ENCODE measurements around the gene PDCD5. TPM values are rescaled to one million over a fixed set of nuclear protein-coding genes. Genes with fewer than 3 reads are reported as not detected.
A peak's percentile ranks its signal among the peaks of the same experiment; 100 is the strongest.

The PDCD5 gene
- total RNA-seq, 1 donor from 2014 or later = 159 TPM

DNA sequence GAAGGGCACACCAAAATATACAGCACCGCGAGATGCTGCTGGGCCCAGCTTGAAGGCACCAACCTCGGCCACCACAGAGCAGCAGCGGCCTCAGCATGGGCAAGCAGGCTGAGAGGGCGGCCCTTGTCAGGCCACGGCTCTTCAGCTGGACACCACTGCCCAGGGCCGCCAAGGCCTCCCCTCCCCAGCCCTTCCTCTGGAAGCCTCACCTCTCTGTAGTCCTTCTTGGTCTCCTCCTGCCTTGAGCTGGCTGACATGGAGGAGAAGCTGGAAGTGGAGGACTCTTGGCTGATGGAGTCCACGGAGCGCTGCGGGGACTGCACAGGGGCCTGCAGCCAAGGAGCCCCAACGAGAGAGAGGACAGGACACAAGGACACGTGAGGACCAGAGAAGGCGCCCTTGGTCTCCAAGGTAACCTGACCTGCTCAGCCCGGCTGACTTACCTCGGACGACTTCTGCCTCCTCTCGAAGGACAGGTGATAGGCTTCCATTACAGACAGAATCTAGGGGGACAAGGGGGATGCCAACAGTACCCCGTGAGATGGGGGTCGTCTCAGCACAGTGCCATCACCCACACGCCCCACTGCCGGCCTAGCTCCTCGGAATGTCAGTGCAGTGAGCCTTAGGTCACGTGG lies 38.2 kb downstream of the PDCD5 start:
- Mint-ChIP-seq H3K36me3 (ENCODE audit: low read depth) (peaks cover 2% of the 10 kb centered on the region), H3K27me3 (ENCODE audit: low read depth) (no peaks in the 10 kb centered on the region), H3K4me3 (no peak overlapping the region), H3K9me3 (no peaks in the 10 kb centered on the region), H3K27ac (ENCODE audit: unreplicated experiment) (no peak overlapping the region), H3K4me1 (no peaks in the 10 kb centered on the region)
- no peak for DNase-seq (ENCODE audit: low read depth, low spot score)
- TF ChIP-seq, protein P1, sequence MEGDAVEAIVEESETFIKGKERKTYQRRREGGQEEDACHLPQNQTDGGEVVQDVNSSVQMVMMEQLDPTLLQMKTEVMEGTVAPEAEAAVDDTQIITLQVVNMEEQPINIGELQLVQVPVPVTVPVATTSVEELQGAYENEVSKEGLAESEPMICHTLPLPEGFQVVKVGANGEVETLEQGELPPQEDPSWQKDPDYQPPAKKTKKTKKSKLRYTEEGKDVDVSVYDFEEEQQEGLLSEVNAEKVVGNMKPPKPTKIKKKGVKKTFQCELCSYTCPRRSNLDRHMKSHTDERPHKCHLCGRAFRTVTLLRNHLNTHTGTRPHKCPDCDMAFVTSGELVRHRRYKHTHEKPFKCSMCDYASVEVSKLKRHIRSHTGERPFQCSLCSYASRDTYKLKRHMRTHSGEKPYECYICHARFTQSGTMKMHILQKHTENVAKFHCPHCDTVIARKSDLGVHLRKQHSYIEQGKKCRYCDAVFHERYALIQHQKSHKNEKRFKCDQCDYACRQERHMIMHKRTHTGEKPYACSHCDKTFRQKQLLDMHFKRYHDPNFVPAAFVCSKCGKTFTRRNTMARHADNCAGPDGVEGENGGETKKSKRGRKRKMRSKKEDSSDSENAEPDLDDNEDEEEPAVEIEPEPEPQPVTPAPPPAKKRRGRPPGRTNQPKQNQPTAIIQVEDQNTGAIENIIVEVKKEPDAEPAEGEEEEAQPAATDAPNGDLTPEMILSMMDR (conservative IDR thresholded peaks at IDR 0.05) = no peak

DNA sequence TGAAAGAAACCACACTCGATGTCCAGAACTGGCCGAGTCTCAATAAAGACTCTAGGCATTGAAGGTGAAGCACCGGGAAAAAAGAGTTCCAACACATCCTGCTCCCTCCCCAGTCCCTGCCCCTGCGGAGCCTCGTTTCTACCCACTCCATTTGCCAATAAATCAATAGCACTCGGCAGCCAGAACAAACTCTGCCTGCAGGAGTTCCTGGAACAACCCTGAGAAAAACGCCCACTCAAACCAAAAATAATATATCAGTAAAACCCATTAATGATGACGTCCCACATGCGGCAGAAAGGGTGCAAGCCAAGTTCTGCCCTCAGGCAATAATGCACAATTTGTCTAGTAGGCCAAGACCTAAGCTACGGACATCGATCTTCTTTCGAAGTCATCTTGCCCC lies 41.0 kb downstream of the PDCD5 start:
- no peak for DNase-seq (ENCODE audit: low read depth, low spot score)
- Mint-ChIP-seq H3K4me3 (no peak overlapping the region), H3K9me3 (no peaks in the 10 kb centered on the region), H3K36me3 (ENCODE audit: low read depth) (peaks cover 5% of the 10 kb centered on the region), H3K27me3 (ENCODE audit: low read depth) (no peaks in the 10 kb centered on the region), H3K27ac (ENCODE audit: unreplicated experiment) (peak overlapping the region; percentile 57), H3K4me1 (no peaks in the 10 kb centered on the region)
- TF ChIP-seq, protein P1 (conservative IDR thresholded peaks at IDR 0.05) = no peak

DNA sequence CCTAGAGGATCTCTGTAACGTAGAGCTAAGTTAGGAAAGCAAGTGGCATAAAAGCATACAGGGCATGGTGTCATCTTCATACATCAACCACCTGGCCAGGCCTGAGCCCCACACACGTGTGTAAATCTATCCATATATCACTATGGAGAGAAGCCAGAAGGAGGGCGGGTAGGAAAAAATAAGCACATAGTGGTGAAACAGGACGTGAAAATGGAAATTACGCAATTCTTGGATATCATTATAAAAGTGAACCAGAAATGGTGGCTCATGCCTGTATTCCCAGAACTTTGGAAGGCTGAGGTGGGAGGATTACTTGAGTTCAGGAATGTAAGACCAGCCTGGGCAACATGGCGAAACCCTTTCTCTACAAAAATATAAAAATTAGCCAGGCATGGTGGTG lies 43.4 kb downstream of the PDCD5 start:
- TF ChIP-seq, protein P1 (conservative IDR thresholded peaks at IDR 0.05) = no peak
- peaks cover 2% of the 10 kb centered on the region for H3K36me3 Mint-ChIP-seq (ENCODE audit: low read depth)

DNA sequence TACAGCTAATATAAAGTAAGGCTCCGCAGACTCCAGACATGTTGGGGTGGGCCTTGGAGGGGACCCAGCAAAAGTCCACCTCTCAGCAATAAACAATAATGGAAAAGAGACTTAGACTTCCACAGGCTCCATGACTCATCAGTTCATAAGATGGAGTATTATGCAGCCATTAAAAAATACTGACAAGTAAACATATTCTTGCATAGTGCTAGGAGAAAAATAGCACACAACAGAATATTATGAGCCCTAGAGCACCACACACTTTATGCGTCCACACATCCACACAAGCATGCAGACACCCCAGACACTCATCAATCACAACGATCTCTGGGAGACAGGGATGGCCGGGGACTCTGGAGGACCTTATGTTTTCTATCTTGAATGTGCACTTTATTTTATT lies 46.0 kb downstream of the PDCD5 start:
- no peaks in the 10 kb centered on the region for H3K9me3 Mint-ChIP-seq
- TF ChIP-seq, protein P1 (conservative IDR thresholded peaks at IDR 0.05) = no peak
- H3K27me3 Mint-ChIP-seq (ENCODE audit: low read depth) = no peaks in the 10 kb centered on the region
- peaks cover 2% of the 10 kb centered on the region for H3K36me3 Mint-ChIP-seq (ENCODE audit: low read depth)
- no peak for DNase-seq (ENCODE audit: low read depth, low spot score)
- no peak overlapping the region for H3K27ac Mint-ChIP-seq (ENCODE audit: unreplicated experiment)
- no peak overlapping the region for H3K4me3 Mint-ChIP-seq
- H3K4me1 Mint-ChIP-seq = no peaks in the 10 kb centered on the region

More for the DNA sequence above, 43.4 kb downstream of the PDCD5 start:
- no peaks in the 10 kb centered on the region for H3K27me3 Mint-ChIP-seq (ENCODE audit: low read depth)
- no peak for DNase-seq (ENCODE audit: low read depth, low spot score)
- H3K4me3 Mint-ChIP-seq = no peak overlapping the region
- no peaks in the 10 kb centered on the region for H3K9me3 Mint-ChIP-seq
- H3K27ac Mint-ChIP-seq (ENCODE audit: unreplicated experiment) = peak overlapping the region; percentile 5
- H3K4me1 Mint-ChIP-seq = no peaks in the 10 kb centered on the region

DNA sequence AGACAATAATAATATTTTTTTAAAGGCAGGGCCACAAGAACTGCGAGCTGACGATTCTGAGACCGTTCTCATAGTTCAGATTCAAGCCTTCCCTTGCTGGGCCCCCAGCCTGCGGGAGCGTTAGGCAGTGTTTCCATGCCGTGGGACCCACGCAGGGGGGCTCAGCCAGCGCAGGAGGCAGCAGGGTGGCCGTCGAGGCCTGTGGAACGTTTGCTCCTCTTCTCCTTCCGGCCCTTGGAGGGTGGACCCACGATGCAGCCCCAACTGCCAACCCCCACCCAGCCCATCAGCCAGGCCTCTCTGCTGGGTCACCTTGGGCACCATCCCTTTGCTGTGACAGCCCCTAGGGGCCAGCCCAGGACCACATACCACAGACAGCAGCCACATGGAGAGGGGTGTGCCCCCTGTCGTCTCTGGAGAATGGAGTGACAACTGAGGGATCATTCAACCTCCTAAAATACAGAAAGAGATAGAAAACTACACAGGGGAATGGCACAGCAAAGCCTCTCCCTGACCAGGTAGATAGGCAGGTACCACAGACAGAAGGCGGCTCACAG lies 46.8 kb downstream of the PDCD5 start:
- no peaks in the 10 kb centered on the region for H3K27me3 Mint-ChIP-seq (ENCODE audit: low read depth)
- no peak for DNase-seq (ENCODE audit: low read depth, low spot score)
- H3K4me3 Mint-ChIP-seq = no peak overlapping the region
- H3K9me3 Mint-ChIP-seq = no peaks in the 10 kb centered on the region
- TF ChIP-seq, protein P1 (conservative IDR thresholded peaks at IDR 0.05) = no peak
- H3K36me3 Mint-ChIP-seq (ENCODE audit: low read depth) = peaks cover 2% of the 10 kb centered on the region
- no peak overlapping the region for H3K27ac Mint-ChIP-seq (ENCODE audit: unreplicated experiment)
- H3K4me1 Mint-ChIP-seq = no peaks in the 10 kb centered on the region
